HFFc6 (cell line): Measurements from ENCODE around the gene MARCHF10. TPM values are rescaled to one million over a fixed set of nuclear protein-coding genes. Genes with fewer than 3 reads are reported as not detected.

Experiments
- DNase-seq: peaks from one replicate; pipeline ENCODE4 v3.0.0-alpha.2; 2018
- H3K27ac Mint-ChIP-seq: 2 replicates; pipeline ENCODE4 v1.8.0; 2020; ENCODE audit warnings: mild to moderate bottlenecking, mixed read lengths
- H3K27me3 Mint-ChIP-seq: 2 replicates; pipeline ENCODE4 v1.8.0; 2021; ENCODE audit warnings: mild to moderate bottlenecking, moderate library complexity, mixed read lengths; ENCODE audit not compliant: insufficient read depth
- H3K36me3 Mint-ChIP-seq: 2 replicates; pipeline ENCODE4 v1.8.0; 2021; ENCODE audit warnings: low read depth, mixed read lengths
- H3K4me1 Mint-ChIP-seq: 2 replicates; pipeline ENCODE4 v1.8.0; 2020; ENCODE audit warnings: low read depth, mixed read lengths
- H3K4me3 Mint-ChIP-seq: 2 replicates; pipeline ENCODE4 v1.8.0; 2020; ENCODE audit warnings: mild to moderate bottlenecking, moderate library complexity, mixed read lengths
- H3K9me3 Mint-ChIP-seq: 2 replicates; pipeline ENCODE4 v1.8.0; 2020; ENCODE audit warnings: mild to moderate bottlenecking, mixed read lengths
- CTCF ChIP-seq: fragments of 200-600 bp; sonication (generic); IDR thresholded peaks from 2 replicates; pipeline ENCODE4 v1.5.0; 2021; ENCODE audit warnings: antibody characterized with exemption, mild to moderate bottlenecking
- total RNA-seq, 6 experiments: library from RNA; stranded (reverse); fragmentation: NEBNext Ultra II Directional; extraction: Animal tissue kit (Norgen Biotek cat#: 25700); gene quantifications; 2 replicates in 1 of 6; 3 replicates in 5 of 6; pipeline ENCODE4 v1.2.3, GENCODE V29; 2021

Gene MARCHF10
- total RNA-seq, 6 experiments from 2014 or later: 0.46 to 1.5 (median 0.89) TPM

- no peak overlapping the region for H3K27ac Mint-ChIP-seq
- no peak for TF ChIP-seq CTCF
- peaks cover 7% of the 10 kb centered on the region; the same call in 1 of the 2 replicates for H3K36me3 Mint-ChIP-seq
- no peaks in the 10 kb centered on the region for H3K9me3 Mint-ChIP-seq
- no peak for DNase-seq
- no peak overlapping the region for H3K4me3 Mint-ChIP-seq
- H3K4me1 Mint-ChIP-seq: peaks cover 67% of the 10 kb centered on the region
- peaks cover 6% of the 10 kb centered on the region for H3K27me3 Mint-ChIP-seq
Observed at GRCh38 chr17:62722625-62723024, 85.5 kb downstream of the MARCHF10 start.

DNA sequence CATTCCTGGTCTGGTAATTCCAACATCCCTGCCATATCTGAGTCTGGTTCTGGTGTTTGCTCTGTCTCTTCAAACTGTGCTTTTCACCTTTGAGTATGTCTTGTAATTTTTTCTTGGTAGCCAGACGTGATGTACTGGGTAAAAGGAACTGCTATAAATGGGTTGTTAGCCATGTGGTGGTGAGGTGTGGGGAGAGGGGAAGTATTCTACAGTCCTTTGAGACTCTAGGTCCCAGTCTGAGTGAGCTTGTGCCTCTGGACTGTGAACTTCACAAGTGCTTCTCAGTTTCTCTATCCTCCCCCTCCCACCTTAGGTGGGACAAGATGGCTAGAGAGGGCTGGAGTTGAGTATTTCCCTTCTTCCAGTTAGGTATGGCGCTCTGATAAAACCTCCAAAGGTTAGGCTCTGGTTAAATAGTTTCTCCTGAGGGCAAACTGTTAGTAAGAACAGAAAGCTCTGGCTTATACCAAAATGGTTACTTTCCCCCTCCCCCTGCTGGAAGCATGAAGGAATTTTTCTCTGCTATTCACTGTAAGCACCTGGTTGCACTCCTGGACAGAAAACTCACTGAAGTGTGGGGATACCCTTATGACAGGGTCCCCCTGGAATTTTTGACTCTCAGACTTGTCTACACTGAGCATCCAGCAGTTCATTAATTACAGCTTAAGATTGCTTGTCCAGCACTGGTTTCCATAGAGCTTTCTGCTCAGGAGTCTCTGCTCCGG lies 87.8 kb downstream of the MARCHF10 start:
- peak; percentile 61 for TF ChIP-seq CTCF
- Mint-ChIP-seq H3K27me3 (peaks cover 7% of the 10 kb centered on the region), H3K36me3 (peaks cover 7% of the 10 kb centered on the region; the same call in 1 of the 2 replicates), H3K4me1 (peaks cover 64% of the 10 kb centered on the region), H3K27ac (no peak overlapping the region), H3K4me3 (no peak overlapping the region), H3K9me3 (no peaks in the 10 kb centered on the region)
- no peak for DNase-seq

GRCh38 chr17:62719586-62719985 lies 88.5 kb downstream of the MARCHF10 start:
- H3K27me3 Mint-ChIP-seq: peaks cover 7% of the 10 kb centered on the region
- no peak for DNase-seq
- H3K4me1 Mint-ChIP-seq: peaks cover 65% of the 10 kb centered on the region
- no peak for TF ChIP-seq CTCF
- no peak overlapping the region for H3K4me3 Mint-ChIP-seq
- H3K36me3 Mint-ChIP-seq: peaks cover 7% of the 10 kb centered on the region; the same call in 1 of the 2 replicates
- no peak overlapping the region for H3K27ac Mint-ChIP-seq
- H3K9me3 Mint-ChIP-seq: no peaks in the 10 kb centered on the region

- Mint-ChIP-seq H3K9me3 (no peaks in the 10 kb centered on the region), H3K36me3 (peaks cover 7% of the 10 kb centered on the region; the same call in 1 of the 2 replicates), H3K27ac (peak overlapping the region; percentile 50), H3K27me3 (peaks cover 7% of the 10 kb centered on the region), H3K4me3 (peak overlapping the region; percentile 11; the same call in 1 of the 2 replicates), H3K4me1 (peaks cover 65% of the 10 kb centered on the region)
- DNase-seq: peak; percentile 68
- no peak for TF ChIP-seq CTCF
Observed at GRCh38 chr17:62718429-62718828, 89.7 kb downstream of the MARCHF10 start.

GRCh38 chr17:62717889-62718288 lies 90.2 kb downstream of the MARCHF10 start:
- no peak overlapping the region for H3K27ac Mint-ChIP-seq

More at GRCh38 chr17:62717889-62718288, 90.2 kb downstream of the MARCHF10 start:
- Mint-ChIP-seq H3K9me3 (no peaks in the 10 kb centered on the region), H3K4me1 (peaks cover 68% of the 10 kb centered on the region), H3K4me3 (no peak overlapping the region), H3K27me3 (peaks cover 8% of the 10 kb centered on the region), H3K36me3 (peaks cover 10% of the 10 kb centered on the region; the same call in 1 of the 2 replicates)
- DNase-seq: no peak
- TF ChIP-seq CTCF: no peak
